Fibroblast of the aortic adventitia (primary cell): ENCODE measurements around the gene CRYGN. TPM values are rescaled to one million over a fixed set of nuclear protein-coding genes. Genes with fewer than 3 reads are reported as not detected.
A peak's percentile ranks its signal among the peaks of the same experiment; 100 is the strongest.

Experiments used
- DNase-seq: peaks from one replicate; pipeline ENCODE4 v3.0.0-alpha.2; 2010; ENCODE audit warnings: low read depth
- H3K4me3 ChIP-seq: 2 replicates; pipeline ENCODE4 v1.5.1; 2011; ENCODE audit warnings: low read depth, mild to moderate bottlenecking, control low read depth, low read length, moderate library complexity
- CTCF ChIP-seq: IDR thresholded peaks from 2 replicates; pipeline ENCODE4 v1.5.1; 2011; ENCODE audit warnings: mild to moderate bottlenecking, low read length, control low read depth, inconsistent platforms; ENCODE audit not compliant: insufficient read depth
- total RNA-seq: library from RNA; depleted of rRNA; stranded (reverse); fragments of >200 nt; gene quantifications from 2 replicates; pipeline ENCODE4 v1.2.3, GENCODE V29; 2012; ENCODE audit warnings: low replicate concordance

The CRYGN gene
- 0.09 and 0.16 TPM in 2 replicates for total RNA-seq

- no peak for TF ChIP-seq CTCF
- DNase-seq: no peak
- no peak within 1 kb of the TSS for H3K4me3 ChIP-seq
Measured at GRCh38 chr7:151439855-151440798, at the start of gene CRYGN. CRYGN (minus strand) TSS chr7:151440141; CDS start chr7:151439917, 224 bp downstream.

- no peak overlapping the region for H3K4me3 ChIP-seq
- TF ChIP-seq CTCF: no peak
- no peak for DNase-seq
Measured at GRCh38 chr7:151489498-151489897, 49.6 kb upstream of the CRYGN start.

GRCh38 chr7:151488096-151488495 is 48.2 kb upstream of the CRYGN start:
- DNase-seq: no peak
- TF ChIP-seq CTCF: no peak
- H3K4me3 ChIP-seq: no peak overlapping the region

GRCh38 chr7:151487228-151487627 is 47.3 kb upstream of the CRYGN start:
- no peak for TF ChIP-seq CTCF
- no peak overlapping the region for H3K4me3 ChIP-seq
- no peak for DNase-seq

- TF ChIP-seq CTCF: no peak
- DNase-seq: no peak
- H3K4me3 ChIP-seq: no peak overlapping the region
Measured at GRCh38 chr7:151486074-151486473, 46.1 kb upstream of the CRYGN start.

GRCh38 chr7:151484971-151485707 is 45.2 kb upstream of the CRYGN start:
- H3K4me3 ChIP-seq: no peak overlapping the region
- no peak for TF ChIP-seq CTCF

More at GRCh38 chr7:151484971-151485707, 45.2 kb upstream of the CRYGN start:
- peak; percentile 87 for DNase-seq
